Trophoblast cell (in vitro differentiated cells and primary cell): ENCODE data around the gene TRIM37.

Experiments
- DNase-seq, 2 donors: peaks; one replicate each; pipeline ENCODE4 v3.0.0-alpha.2; 2016
- H2AFZ ChIP-seq: 2 replicates; pipeline ENCODE4 v1.6.1; 2013; ENCODE audit warnings: low read length, moderate library complexity, mild to moderate bottlenecking; ENCODE audit not compliant: insufficient read depth, poor library complexity
- H2AK5ac ChIP-seq: 2 replicates; pipeline ENCODE4 v1.6.1; 2013; ENCODE audit warnings: mild to moderate bottlenecking, low read length
- H2BK120ac ChIP-seq: 2 replicates; pipeline ENCODE4 v1.6.1; 2013; ENCODE audit warnings: low read length, mild to moderate bottlenecking, moderate library complexity; ENCODE audit not compliant: insufficient read depth, poor library complexity
- H2BK12ac ChIP-seq: 2 replicates; pipeline ENCODE4 v1.6.1; 2013; ENCODE audit warnings: mild to moderate bottlenecking, low read length, moderate library complexity
- H2BK5ac ChIP-seq: 2 replicates; pipeline ENCODE4 v1.6.1; 2013; ENCODE audit warnings: low read length, low read depth, moderate library complexity, mild to moderate bottlenecking; ENCODE audit not compliant: poor library complexity
- H3K14ac ChIP-seq: 2 replicates; pipeline ENCODE4 v1.6.1; 2013; ENCODE audit warnings: mild to moderate bottlenecking, low read length
- H3K18ac ChIP-seq: 2 replicates; pipeline ENCODE4 v1.6.1; 2013; ENCODE audit warnings: mild to moderate bottlenecking, low read length
- H3K23ac ChIP-seq: 2 replicates; pipeline ENCODE4 v1.6.1; 2013; ENCODE audit warnings: low read length
- H3K27ac ChIP-seq: 2 replicates; pipeline ENCODE4 v1.5.1; 2013; ENCODE audit warnings: low read depth, mild to moderate bottlenecking, inconsistent platforms, low read length, moderate library complexity
- H3K27me3 ChIP-seq: 2 replicates; pipeline ENCODE4 v1.6.1; 2013; ENCODE audit warnings: inconsistent platforms, mild to moderate bottlenecking, low read length, moderate library complexity; ENCODE audit not compliant: insufficient read depth
- H3K36me3 ChIP-seq, 2 experiments: 1 replicate in 1 of 2; 2 replicates in 1 of 2; pipeline ENCODE4 v1.6.1; 2013; ENCODE audit warnings: low read length in 2 of 2, mild to moderate bottlenecking in 2 of 2, moderate library complexity in 1 of 2; ENCODE audit not compliant: insufficient read depth in 2 of 2, control insufficient read depth in 1 of 2
- H3K4ac ChIP-seq: 2 replicates; pipeline ENCODE4 v1.6.1; 2013; ENCODE audit warnings: low read depth, mild to moderate bottlenecking, low read length, moderate library complexity
- H3K4me1 ChIP-seq, 2 experiments: 1 replicate in 1 of 2; 2 replicates in 1 of 2; pipeline ENCODE4 v1.6.1; 2013; ENCODE audit warnings: low read length in 2 of 2, mild to moderate bottlenecking in 2 of 2, moderate library complexity in 1 of 2; ENCODE audit not compliant: insufficient read depth in 2 of 2, control insufficient read depth in 1 of 2
- H3K4me2 ChIP-seq: 2 replicates; pipeline ENCODE4 v1.6.1; 2013; ENCODE audit warnings: inconsistent platforms, mild to moderate bottlenecking, low read length, moderate library complexity
- H3K4me3 ChIP-seq: 2 replicates; pipeline ENCODE4 v1.5.1; 2013; ENCODE audit warnings: mild to moderate bottlenecking, low read depth, low read length, inconsistent platforms
- H3K79me1 ChIP-seq: one replicate; pipeline ENCODE4 v1.6.1; 2013; ENCODE audit warnings: low read length
- H3K79me2 ChIP-seq: 2 replicates; pipeline ENCODE4 v1.6.1; 2013; ENCODE audit warnings: low read length, mild to moderate bottlenecking; ENCODE audit not compliant: control insufficient read depth, insufficient read depth, poor library complexity
- H3K9ac ChIP-seq: 2 replicates; pipeline ENCODE4 v1.6.1; 2013; ENCODE audit warnings: mild to moderate bottlenecking, low read length
- H3K9me3 ChIP-seq: 2 replicates; pipeline ENCODE4 v1.6.1; 2013; ENCODE audit warnings: low read depth, mild to moderate bottlenecking, control low read depth, inconsistent platforms, low read length; ENCODE audit not compliant: insufficient read depth
- H4K12ac ChIP-seq: 2 replicates; pipeline ENCODE4 v1.6.1; 2013; ENCODE audit warnings: low read depth, mild to moderate bottlenecking, low read length, moderate library complexity
- H4K8ac ChIP-seq: 2 replicates; pipeline ENCODE4 v1.6.1; 2013; ENCODE audit warnings: low read depth, mild to moderate bottlenecking, low read length, moderate library complexity
- H4K91ac ChIP-seq: one replicate; pipeline ENCODE4 v1.6.1; 2013; ENCODE audit warnings: low read depth, mild to moderate bottlenecking, low read length, moderate library complexity
- WGBS: extraction: QIAGEN DNeasy Blood & Tissue Kit; methylation state at CpG from one replicate; pipeline ENCODE4 v1.1.7; 2013; ENCODE audit warnings: missing lambda C conversion rate; ENCODE audit not compliant: insufficient read length, insufficient coverage; ENCODE audit errors: extremely low coverage; 5-methylcytosine and 5-hydroxymethylcytosine counted together

TRIM37 gene

DNA sequence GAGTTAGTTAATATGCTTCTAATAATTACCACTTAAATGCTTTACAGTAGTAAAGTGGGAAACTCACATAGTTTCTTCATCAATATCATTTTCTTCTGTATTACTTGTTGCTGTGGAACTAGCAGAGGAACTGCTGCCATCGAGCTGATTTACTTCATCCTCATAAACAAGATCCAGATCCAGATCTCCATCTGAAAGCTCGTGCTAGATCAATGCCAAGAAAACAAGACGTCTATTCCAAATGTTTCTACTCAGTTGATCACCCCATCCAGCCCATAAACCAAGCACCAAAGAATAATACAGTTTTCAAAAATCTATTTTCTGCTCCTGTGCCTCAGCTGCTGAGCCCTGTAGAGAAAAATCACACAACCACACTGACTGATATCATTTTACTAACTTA, 59.1 kb downstream of the TRIM37 start:
- H4K91ac ChIP-seq = no peak overlapping the region
- no peak overlapping the region for H3K14ac ChIP-seq
- no peak overlapping the region for H2BK120ac ChIP-seq
- H3K18ac ChIP-seq = no peak overlapping the region
- no peak overlapping the region for H2AFZ ChIP-seq
- H3K79me1 ChIP-seq = no peaks in the 10 kb centered on the region
- H3K23ac ChIP-seq = no peak overlapping the region
- no peak overlapping the region for H3K27ac ChIP-seq
- H3K4ac ChIP-seq = no peak overlapping the region
- H4K12ac ChIP-seq = no peak overlapping the region
- no peak overlapping the region for H3K4me3 ChIP-seq
- no peaks in the 10 kb centered on the region for H3K27me3 ChIP-seq
- H2BK5ac ChIP-seq = no peak overlapping the region
- H2AK5ac ChIP-seq = no peak overlapping the region
- H3K4me1 ChIP-seq = no peaks in the 10 kb centered on the region
- WGBS = no CpG with 5 or more reads among the region's 3 CpGs
- peaks cover 13 to 21% of the 10 kb centered on the region in 2 experiments for H3K36me3 ChIP-seq
- DNase-seq = no peak
- no peak overlapping the region for H2BK12ac ChIP-seq
- H3K9me3 ChIP-seq = no peaks in the 10 kb centered on the region
- no peak overlapping the region for H3K4me2 ChIP-seq
- H3K79me2 ChIP-seq = no peaks in the 10 kb centered on the region
- H4K8ac ChIP-seq = no peak overlapping the region
- H3K9ac ChIP-seq = no peak overlapping the region

DNA sequence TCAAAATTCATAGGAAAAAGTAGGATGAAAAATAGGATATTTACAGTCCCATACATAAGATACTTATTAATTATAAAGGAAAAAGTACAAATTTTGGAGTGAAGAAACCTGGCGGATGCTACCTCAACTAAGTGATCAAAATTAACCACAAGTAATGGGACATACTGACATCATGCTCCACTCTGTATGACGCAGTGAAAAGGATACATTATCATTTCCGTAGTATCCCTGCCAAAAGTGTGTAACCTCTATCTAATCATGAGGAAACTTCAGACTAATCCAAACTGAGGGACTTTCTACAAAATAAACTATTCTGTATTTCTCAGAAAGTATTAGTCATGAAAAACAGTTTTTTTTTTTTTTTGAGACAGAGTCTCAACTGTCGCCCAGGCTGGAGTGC, 60.5 kb downstream of the TRIM37 start:
- no peak for DNase-seq
- H3K4me2 ChIP-seq = no peak overlapping the region
- H3K9ac ChIP-seq = no peak overlapping the region
- no peak overlapping the region for H3K4me3 ChIP-seq
- no peak overlapping the region for H2BK120ac ChIP-seq
- H3K27ac ChIP-seq = no peak overlapping the region
- no peak overlapping the region for H3K14ac ChIP-seq
- H3K36me3 ChIP-seq = peaks cover 13 to 21% of the 10 kb centered on the region in 2 experiments
- no peaks in the 10 kb centered on the region for H3K4me1 ChIP-seq
- H3K23ac ChIP-seq = no peak overlapping the region
- H3K9me3 ChIP-seq = no peaks in the 10 kb centered on the region
- H2AK5ac ChIP-seq = no peak overlapping the region
- no peak overlapping the region for H4K12ac ChIP-seq
- no peaks in the 10 kb centered on the region for H3K79me2 ChIP-seq
- no peak overlapping the region for H4K8ac ChIP-seq
- H2BK12ac ChIP-seq = no peak overlapping the region
- H3K4ac ChIP-seq = no peak overlapping the region
- no peak overlapping the region for H2BK5ac ChIP-seq
- H3K27me3 ChIP-seq = no peaks in the 10 kb centered on the region
- no peak overlapping the region for H2AFZ ChIP-seq
- no CpG with 5 or more reads among the region's 4 CpGs for WGBS
- H3K18ac ChIP-seq = no peak overlapping the region
- H3K79me1 ChIP-seq = no peaks in the 10 kb centered on the region
- H4K91ac ChIP-seq = no peak overlapping the region

DNA sequence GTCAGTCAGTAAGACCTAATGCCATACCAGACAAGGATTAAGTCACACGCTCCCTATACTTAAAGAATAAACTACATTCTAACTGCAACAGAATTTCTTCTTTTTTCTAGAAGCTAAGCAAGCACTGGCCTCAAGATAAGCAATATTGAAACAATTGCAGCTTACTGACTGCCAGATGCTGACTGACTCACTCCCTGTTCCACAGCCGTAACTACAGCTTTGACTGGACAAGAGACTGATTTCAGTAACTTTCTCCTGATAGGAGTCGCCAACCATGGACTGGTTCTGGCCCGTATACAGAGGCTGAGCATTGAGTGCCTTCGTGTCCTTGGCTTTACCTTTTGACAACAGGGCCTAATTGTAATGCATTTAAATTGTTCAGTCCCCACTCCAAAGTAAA, 67.9 kb downstream of the TRIM37 start:
- no peak for DNase-seq
- H3K9me3 ChIP-seq = no peaks in the 10 kb centered on the region
- H2AK5ac ChIP-seq = no peak overlapping the region
- H3K14ac ChIP-seq = no peak overlapping the region
- no peak overlapping the region for H4K91ac ChIP-seq
- no peak overlapping the region for H2BK5ac ChIP-seq
- H2BK120ac ChIP-seq = no peak overlapping the region
- no peak overlapping the region for H4K8ac ChIP-seq
- no peak overlapping the region for H4K12ac ChIP-seq
- H3K27ac ChIP-seq = no peak overlapping the region
- no peak overlapping the region for H3K9ac ChIP-seq
- WGBS = no CpG with 5 or more reads among the region's 5 CpGs
- H2BK12ac ChIP-seq = no peak overlapping the region
- no peaks in the 10 kb centered on the region for H3K79me2 ChIP-seq
- H3K4me1 ChIP-seq = no peaks in the 10 kb centered on the region
- no peak overlapping the region for H3K4ac ChIP-seq
- no peaks in the 10 kb centered on the region for H3K27me3 ChIP-seq
- no peak overlapping the region for H2AFZ ChIP-seq
- no peak overlapping the region for H3K4me2 ChIP-seq
- no peak overlapping the region for H3K23ac ChIP-seq
- H3K79me1 ChIP-seq = no peaks in the 10 kb centered on the region
- peaks cover 11 to 16% of the 10 kb centered on the region in 2 experiments for H3K36me3 ChIP-seq
- no peak overlapping the region for H3K18ac ChIP-seq
- no peak overlapping the region for H3K4me3 ChIP-seq

DNA sequence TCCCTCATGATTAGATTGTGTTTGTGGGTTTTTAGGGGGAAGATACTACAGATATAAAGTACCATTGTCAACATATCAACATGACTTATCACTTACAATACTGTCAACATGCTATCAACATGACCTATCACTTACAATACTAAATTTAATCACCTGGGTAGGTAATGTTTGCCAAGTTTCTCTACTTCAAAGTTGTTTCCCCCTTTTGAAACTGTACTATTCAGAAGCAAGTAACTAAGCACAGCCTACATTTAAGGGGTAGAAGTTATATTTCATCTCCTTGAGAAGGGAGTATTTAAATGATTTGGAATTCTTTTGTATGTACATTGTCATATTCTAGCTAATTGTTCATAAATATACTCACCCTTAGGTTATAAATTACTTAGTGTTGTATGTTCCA, 68.7 kb downstream of the TRIM37 start:
- H4K12ac ChIP-seq = no peak overlapping the region
- H2BK12ac ChIP-seq = no peak overlapping the region
- H3K79me1 ChIP-seq = no peaks in the 10 kb centered on the region
- H2BK120ac ChIP-seq = no peak overlapping the region
- no peak overlapping the region for H3K27ac ChIP-seq
- no peak overlapping the region for H3K14ac ChIP-seq
- H3K4me1 ChIP-seq = no peaks in the 10 kb centered on the region
- no peak overlapping the region for H4K91ac ChIP-seq
- no peak for DNase-seq
- no peaks in the 10 kb centered on the region for H3K27me3 ChIP-seq
- H3K23ac ChIP-seq = no peak overlapping the region
- H3K4ac ChIP-seq = no peak overlapping the region
- H3K79me2 ChIP-seq = no peaks in the 10 kb centered on the region
- H3K36me3 ChIP-seq = peaks cover 9 to 13% of the 10 kb centered on the region in 2 experiments
- H4K8ac ChIP-seq = no peak overlapping the region
- no peak overlapping the region for H3K18ac ChIP-seq
- H3K4me3 ChIP-seq = no peak overlapping the region
- H3K9me3 ChIP-seq = peaks cover 2% of the 10 kb centered on the region
- H2AFZ ChIP-seq = no peak overlapping the region
- no peak overlapping the region for H2BK5ac ChIP-seq
- no peak overlapping the region for H3K4me2 ChIP-seq
- no peak overlapping the region for H3K9ac ChIP-seq
- H2AK5ac ChIP-seq = no peak overlapping the region
